ENCODE data around the gene MMP24.

MMP24 gene

GRCh38 chr20:35301426-35301825 is 74.9 kb downstream of the MMP24 start:
- DNase-seq (ENCODE audit: low spot score) = no peak
- TF ChIP-seq CTCF (IDR thresholded peaks at IDR 0.05; ENCODE audit: extremely low read depth, missing control alignments) = no peak

GRCh38 chr20:35302421-35303335 is 76.2 kb downstream of the MMP24 start:
- no peak for TF ChIP-seq CTCF (IDR thresholded peaks at IDR 0.05; ENCODE audit: extremely low read depth, missing control alignments)
- DNase-seq (ENCODE audit: low spot score) = no peak

GRCh38 chr20:35303382-35303734 is 76.9 kb downstream of the MMP24 start:
- no peak for TF ChIP-seq CTCF (IDR thresholded peaks at IDR 0.05; ENCODE audit: extremely low read depth, missing control alignments)
- no peak for DNase-seq (ENCODE audit: low spot score)

- DNase-seq (ENCODE audit: low spot score) = peak; percentile 87
- TF ChIP-seq CTCF (IDR thresholded peaks at IDR 0.05; ENCODE audit: extremely low read depth, missing control alignments) = peak; percentile 90
These were observed 77.4 kb downstream of the MMP24 start for GRCh38 chr20:35303735-35304491.

GRCh38 chr20:35304956-35305355 is 78.5 kb downstream of the MMP24 start:
- no peak for TF ChIP-seq CTCF (IDR thresholded peaks at IDR 0.05; ENCODE audit: extremely low read depth, missing control alignments)
- no peak for DNase-seq (ENCODE audit: low spot score)

GRCh38 chr20:35305682-35306556 is 79.4 kb downstream of the MMP24 start:
- DNase-seq (ENCODE audit: low spot score) = no peak
- no peak for TF ChIP-seq CTCF (IDR thresholded peaks at IDR 0.05; ENCODE audit: extremely low read depth, missing control alignments)
